Neural cell (in vitro differentiated cells): ENCODE data around the gene ANTXR1. TPM values are rescaled to one million over a fixed set of nuclear protein-coding genes. Genes with fewer than 3 reads are reported as not detected.

Experiments used
- H2AFZ ChIP-seq: fragments of 200-600, 300-800 bp; sonication (generic), shearing (Covaris generic); 2 replicates; pipeline ENCODE4 v1.6.0; 2014; ENCODE audit warnings: low read depth, mild to moderate bottlenecking, antibody characterized with exemption, low read length, moderate library complexity
- H3F3A ChIP-seq: fragments of 200-600 bp; shearing (Covaris generic); 2 replicates; pipeline ENCODE4 v1.6.1; 2016; ENCODE audit warnings: mild to moderate bottlenecking, moderate library complexity, mixed read lengths, antibody characterized with exemption, low read length; ENCODE audit not compliant: insufficient read depth, poor library complexity, severe bottlenecking
- H3K27ac ChIP-seq: fragments of 200-600, 300-800 bp; sonication (generic), shearing (Covaris generic); 2 replicates; pipeline ENCODE4 v1.5.1; 2014; ENCODE audit warnings: mild to moderate bottlenecking, low read length, moderate library complexity
- H3K27me3 ChIP-seq: fragments of 300-800, 200-600 bp; sonication (generic), shearing (Covaris generic); 2 replicates; pipeline ENCODE4 v1.6.0; 2014; ENCODE audit warnings: mild to moderate bottlenecking, low read depth, low read length, moderate library complexity; ENCODE audit not compliant: insufficient read depth
- H3K36me3 ChIP-seq: fragments of 300-800, 200-600 bp; sonication (generic), shearing (Covaris generic); 2 replicates; pipeline ENCODE4 v1.5.1; 2014; ENCODE audit warnings: mild to moderate bottlenecking, antibody characterized with exemption, low read length, moderate library complexity; ENCODE audit not compliant: insufficient read depth
- H3K4me2 ChIP-seq: fragments of 300-800, 200-600 bp; sonication (generic), shearing (Covaris generic); 2 replicates; pipeline ENCODE4 v1.6.0; 2014; ENCODE audit warnings: mild to moderate bottlenecking, low read length
- H3K4me3 ChIP-seq: fragments of 300-800, 200-600 bp; sonication (generic), shearing (Covaris generic); 2 replicates; pipeline ENCODE4 v1.5.1; 2014; ENCODE audit warnings: mild to moderate bottlenecking, low read length, moderate library complexity
- H3K79me2 ChIP-seq: fragments of 200-600 bp; shearing (Covaris generic); replicated peaks from 2 replicates; pipeline ENCODE4 v1.6.0; 2014; ENCODE audit warnings: mild to moderate bottlenecking, low read length, moderate library complexity; ENCODE audit not compliant: insufficient read depth
- H3K9ac ChIP-seq: fragments of 300-800, 200-600 bp; sonication (generic), shearing (Covaris generic); 2 replicates; pipeline ENCODE4 v1.6.1; 2016; ENCODE audit warnings: mild to moderate bottlenecking, low read length, mixed read lengths
- H3K9me2 ChIP-seq: fragments of 200-600 bp; shearing (Covaris generic); 2 replicates; pipeline ENCODE4 v1.6.1; 2016; ENCODE audit warnings: mild to moderate bottlenecking, low read length, mixed read lengths; ENCODE audit not compliant: insufficient read depth
- H3K9me3 ChIP-seq: fragments of 200-600, 300-800 bp; sonication (generic), shearing (Covaris generic); 2 replicates; pipeline ENCODE4 v1.6.1; 2016; ENCODE audit warnings: mild to moderate bottlenecking, mixed run types, low read length, moderate library complexity, mixed read lengths
- H4K20me1 ChIP-seq: fragments of 200-600 bp; shearing (Covaris generic); 2 replicates; pipeline ENCODE4 v1.6.1; 2016; ENCODE audit warnings: mild to moderate bottlenecking, mixed run types; ENCODE audit not compliant: insufficient read depth
- CTCF ChIP-seq: fragments of 450-650 bp; IDR thresholded peaks from 2 replicates; pipeline ENCODE4 v1.5.1; 2014; ENCODE audit warnings: antibody characterized with exemption, mild to moderate bottlenecking, moderate library complexity; ENCODE audit not compliant: poor library complexity, severe bottlenecking
- EP300 ChIP-seq: fragments of 450-650 bp; conservative IDR thresholded peaks from 2 replicates; pipeline ENCODE4 v1.6.1; 2014; ENCODE audit warnings: antibody characterized with exemption, mild to moderate bottlenecking, moderate library complexity; ENCODE audit not compliant: poor library complexity, severe bottlenecking
- EZH2 ChIP-seq: fragments of 200-600, 300-800 bp; shearing (Covaris generic), sonication (generic); IDR thresholded peaks from 2 replicates; pipeline ENCODE4 v1.6.1; 2014; ENCODE audit warnings: antibody characterized with exemption, low read length, borderline replicate concordance, mild to moderate bottlenecking; ENCODE audit not compliant: insufficient read depth, poor library complexity, severe bottlenecking
- MXI1 ChIP-seq: fragments of 450-650 bp; conservative IDR thresholded peaks from 2 replicates; pipeline ENCODE4 v1.6.1; 2014; ENCODE audit warnings: antibody characterized with exemption, mild to moderate bottlenecking; ENCODE audit not compliant: poor library complexity, severe bottlenecking
- POLR2AphosphoS5 ChIP-seq: IDR thresholded peaks from 2 replicates; pipeline ENCODE4 v1.6.1; 2012
- RAD21 ChIP-seq: fragments of 450-650 bp; conservative IDR thresholded peaks from 2 replicates; pipeline ENCODE4 v1.6.1; 2014; ENCODE audit warnings: antibody characterized with exemption, mild to moderate bottlenecking, moderate library complexity
- REST ChIP-seq: IDR thresholded peaks from 2 replicates; pipeline ENCODE4 v1.6.1; 2012; ENCODE audit warnings: borderline replicate concordance
- SMC3 ChIP-seq: fragments of 450-650 bp; conservative IDR thresholded peaks from 2 replicates; pipeline ENCODE4 v1.6.1; 2014; ENCODE audit warnings: antibody characterized with exemption, mild to moderate bottlenecking, moderate library complexity; ENCODE audit not compliant: poor library complexity
- TAF1 ChIP-seq: IDR thresholded peaks from 2 replicates; pipeline ENCODE4 v1.6.1; 2012; ENCODE audit warnings: low read depth
- polyA plus RNA-seq: library from polyadenylated mRNA; depleted of rRNA; stranded (reverse); fragments of >200 nt; gene quantifications from 2 replicates; pipeline ENCODE4 v1.2.3, GENCODE V29; 2014

The ANTXR1 gene
- polyA plus RNA-seq, 1 donor from 2014 or later = 4.9 TPM

GRCh38 chr2:69203166-69203985 is 190.4 kb downstream of the ANTXR1 start:
- Histone ChIP-seq H3K4me2 (no peak overlapping the region), H2AFZ (no peak overlapping the region), H3K9ac (no peak overlapping the region), H3K9me3 (no peaks in the 10 kb centered on the region), H4K20me1 (no peaks in the 10 kb centered on the region), H3F3A (no peaks in the 10 kb centered on the region), H3K27ac (no peak overlapping the region), H3K36me3 (no peaks in the 10 kb centered on the region), H3K9me2 (no peaks in the 10 kb centered on the region), H3K4me3 (no peak overlapping the region), H3K27me3 (no peaks in the 10 kb centered on the region), H3K79me2 (no peaks in the 10 kb centered on the region)
- TF ChIP-seq EP300 = no peak
- no peak for TF ChIP-seq RAD21
- no peak for TF ChIP-seq CTCF
- no peak for TF ChIP-seq EZH2
- TF ChIP-seq POLR2AphosphoS5 = no peak
- TF ChIP-seq SMC3 = no peak
- no peak for TF ChIP-seq MXI1
- TF ChIP-seq TAF1 = no peak
- TF ChIP-seq REST = no peak

- H3K4me3 ChIP-seq = no peak overlapping the region
- no peaks in the 10 kb centered on the region for H4K20me1 ChIP-seq
- H3F3A ChIP-seq = no peaks in the 10 kb centered on the region
- H3K79me2 ChIP-seq = no peaks in the 10 kb centered on the region
- H3K36me3 ChIP-seq = no peaks in the 10 kb centered on the region
- no peaks in the 10 kb centered on the region for H3K27me3 ChIP-seq
- H3K9me3 ChIP-seq = no peaks in the 10 kb centered on the region
- no peak overlapping the region for H3K27ac ChIP-seq
- no peak overlapping the region for H3K9ac ChIP-seq
- H3K9me2 ChIP-seq = no peaks in the 10 kb centered on the region
- no peak overlapping the region for H3K4me2 ChIP-seq
- no peak for TF ChIP-seq EZH2
- TF ChIP-seq RAD21 = no peak
- TF ChIP-seq EP300 = no peak
- no peak for TF ChIP-seq CTCF
- TF ChIP-seq POLR2AphosphoS5 = no peak
- TF ChIP-seq TAF1 = no peak
- H2AFZ ChIP-seq = no peak overlapping the region
Measured at GRCh38 chr2:69204654-69205053, 191.7 kb downstream of the ANTXR1 start.
